H1 (cell line): ENCODE measurements around the gene FKBP5. TPM values are rescaled to one million over a fixed set of nuclear protein-coding genes. Genes with fewer than 3 reads are reported as not detected.
"Not testable (repeated sequence)": the region's sequence is repeated elsewhere in the genome, so short reads cannot be mapped to it uniquely, and the experiment has no call there.

Experiments used
- CTCF ChIA-PET: fragments of 300-600 bp; sonication (Branson Sonifier 250); formaldehyde crosslinking; loops from one replicate; lab custom pipeline; 2021; ENCODE audit not compliant: partially characterized antibody; lab: Charles Lee
- POLR2A ChIA-PET: fragments of 300-600 bp; sonication (Branson Sonifier 250); formaldehyde crosslinking; loops from one replicate; lab custom pipeline; 2021; ENCODE audit warnings: inconsistent platforms; ENCODE audit not compliant: partially characterized antibody; lab: Charles Lee
- DNase-seq, 2 experiments: peaks; one replicate each; pipeline versions ENCODE4 v3.0.0 to v3.0.0-alpha.2; 2010 to 2022; ENCODE audit warnings: low spot score in 2 of 2, low read depth in 1 of 2, mixed read lengths in 1 of 2
- FAIRE-seq: peaks from 2 replicates; lab custom pipeline; 2011; peaks lifted over from hg19 to GRCh38; lab: Jason Lieb, UNC
- H2AFZ ChIP-seq: 2 replicates; pipeline ENCODE4 v1.8.1; 2012; ENCODE audit warnings: low read length, inconsistent platforms
- H2AK5ac ChIP-seq: 2 replicates; pipeline ENCODE4 v1.6.1; 2013; ENCODE audit warnings: low read depth, low read length
- H2BK120ac ChIP-seq: replicated peaks from 2 replicates; pipeline ENCODE3; 2013; ENCODE audit warnings: low read depth, low read length, inconsistent platforms
- H2BK12ac ChIP-seq: 2 replicates; pipeline ENCODE4 v1.6.1; 2013; ENCODE audit warnings: low read depth, low read length
- H2BK15ac ChIP-seq: 2 replicates; pipeline ENCODE4 v1.6.1; 2013; ENCODE audit warnings: low read length
- H2BK20ac ChIP-seq: 2 replicates; pipeline ENCODE4 v1.6.1; 2013; ENCODE audit warnings: low read length
- H2BK5ac ChIP-seq: 2 replicates; pipeline ENCODE4 v1.6.1; 2013; ENCODE audit warnings: low read depth, low read length
- H3K14ac ChIP-seq: 2 replicates; pipeline ENCODE4 v1.6.1; 2013; ENCODE audit warnings: inconsistent platforms; ENCODE audit not compliant: insufficient read length
- H3K18ac ChIP-seq: 2 replicates; pipeline ENCODE4 v1.6.1; 2013; ENCODE audit warnings: low read length; ENCODE audit errors: extremely low read depth
- H3K23ac ChIP-seq: 2 replicates; pipeline ENCODE4 v1.6.1; 2013; ENCODE audit warnings: inconsistent platforms; ENCODE audit not compliant: insufficient read length
- H3K23me2 ChIP-seq: 2 replicates; pipeline ENCODE4 v1.6.1; 2013; ENCODE audit warnings: low read depth, low read length
- H3K27ac ChIP-seq: 2 replicates; pipeline ENCODE4 v1.6.1; 2011; ENCODE audit warnings: low read depth, low read length, inconsistent platforms
- H3K27me3 ChIP-seq, 4 experiments: replicated peaks in 1 of 4; 1 replicate in 1 of 4; 2 replicates in 3 of 4; pipeline versions ENCODE4 v1.6.1 to v1.8.1; 2011 to 2013; ENCODE audit warnings: low read length in 3 of 4, mild to moderate bottlenecking in 3 of 4, inconsistent platforms in 2 of 4, mixed read lengths in 2 of 4, moderate library complexity in 1 of 4; ENCODE audit not compliant: control insufficient read depth in 3 of 4, insufficient read depth in 3 of 4; ENCODE audit errors: extremely low read depth in 1 of 4
- H3K36me3 ChIP-seq, 4 experiments: 2 replicates each; pipeline versions ENCODE4 v1.6.1 to v1.8.1; 2011 to 2013; ENCODE audit warnings: mild to moderate bottlenecking in 4 of 4, low read length in 3 of 4, moderate library complexity in 2 of 4, control low read depth in 1 of 4, inconsistent platforms in 1 of 4; ENCODE audit not compliant: insufficient read depth in 4 of 4, control insufficient read depth in 2 of 4
- H3K4ac ChIP-seq: replicated peaks from 2 replicates; pipeline ENCODE3; 2013; ENCODE audit warnings: low read length, low read depth, mixed read lengths, inconsistent platforms; ENCODE audit not compliant: insufficient read length
- H3K4me1 ChIP-seq, 4 experiments: replicated peaks in 1 of 4; 1 replicate in 1 of 4; 2 replicates in 3 of 4; pipeline versions ENCODE4 v1.6.1 to v1.8.1; 2011 to 2013; ENCODE audit warnings: low read length in 3 of 4, inconsistent platforms in 2 of 4, mixed read lengths in 1 of 4; ENCODE audit not compliant: insufficient read depth in 4 of 4, control insufficient read depth in 3 of 4
- H3K4me2 ChIP-seq, 2 experiments: 2 replicates each; pipeline versions ENCODE4 v1.6.1 to v1.8.1; 2011 to 2013; ENCODE audit warnings: low read depth in 2 of 2, low read length in 2 of 2, control low read depth in 1 of 2, inconsistent platforms in 1 of 2, mild to moderate bottlenecking in 1 of 2; ENCODE audit not compliant: insufficient read depth in 1 of 2
- H3K4me3 ChIP-seq, 4 experiments: fragments of 200-600, 300-600 bp in 1 of 4; sonication (generic), shearing (Covaris generic), sonication (Bioruptor Twin) in 1 of 4; 2 replicates each; pipeline versions ENCODE4 v1.5.1 to v1.8.1; 2011 to 2016; ENCODE audit warnings: low read length in 4 of 4, low read depth in 3 of 4, control low read depth in 2 of 4, inconsistent platforms in 2 of 4, mild to moderate bottlenecking in 2 of 4, mixed read lengths in 1 of 4, moderate library complexity in 1 of 4; ENCODE audit not compliant: insufficient read depth in 2 of 4; ENCODE audit errors: extremely low read depth in 1 of 4
- H3K56ac ChIP-seq: replicated peaks from 2 replicates; pipeline ENCODE3; 2013; ENCODE audit warnings: low read depth, mild to moderate bottlenecking, mixed read lengths, low read length, inconsistent platforms; ENCODE audit not compliant: insufficient read length
- H3K79me1 ChIP-seq: 2 replicates; pipeline ENCODE4 v1.6.1; 2013; ENCODE audit warnings: low read depth, low read length, control low read depth
- H3K79me2 ChIP-seq, 2 experiments: 2 replicates each; pipeline versions ENCODE4 v1.6.1 to v1.8.1; 2012 to 2013; ENCODE audit warnings: low read length in 2 of 2, mild to moderate bottlenecking in 2 of 2, inconsistent platforms in 1 of 2; ENCODE audit not compliant: insufficient read depth in 2 of 2, control insufficient read depth in 1 of 2
- H3K9ac ChIP-seq, 4 experiments: replicated peaks in 1 of 4; 1 replicate in 1 of 4; 2 replicates in 3 of 4; pipeline versions ENCODE4 v1.6.1 to v1.8.1; 2011 to 2013; ENCODE audit warnings: low read depth in 3 of 4, low read length in 3 of 4, control low read depth in 2 of 4, mild to moderate bottlenecking in 2 of 4, moderate library complexity in 2 of 4, inconsistent platforms in 1 of 4; ENCODE audit errors: extremely low read depth in 1 of 4
- H3K9me3 ChIP-seq, 2 experiments: 2 replicates each; pipeline versions ENCODE4 v1.6.1 to v1.8.1; 2012 to 2013; ENCODE audit warnings: mild to moderate bottlenecking in 2 of 2, moderate library complexity in 2 of 2, control low read depth in 1 of 2, inconsistent platforms in 1 of 2, low read depth in 1 of 2, low read length in 1 of 2, mixed read lengths in 1 of 2; ENCODE audit not compliant: insufficient read depth in 2 of 2
- H4K20me1 ChIP-seq, 2 experiments: replicated peaks in 1 of 2; 2 replicates each; pipeline versions ENCODE3 to v1.8.1; 2011 to 2013; ENCODE audit warnings: inconsistent platforms in 2 of 2, low read length in 2 of 2, mild to moderate bottlenecking in 1 of 2; ENCODE audit not compliant: insufficient read depth in 2 of 2, control insufficient read depth in 1 of 2
- H4K5ac ChIP-seq: 2 replicates; pipeline ENCODE4 v1.6.1; 2013; ENCODE audit warnings: low read length, low read depth, mixed read lengths, inconsistent platforms; ENCODE audit not compliant: insufficient read length
- H4K8ac ChIP-seq: 2 replicates; pipeline ENCODE4 v1.8.0; 2013; ENCODE audit warnings: mild to moderate bottlenecking, moderate library complexity, low read length, inconsistent platforms; ENCODE audit not compliant: insufficient read depth; ENCODE audit errors: extremely low read depth
- H4K91ac ChIP-seq: replicated peaks from 2 replicates; pipeline ENCODE3; 2013; ENCODE audit warnings: low read length, mixed read lengths, inconsistent platforms; ENCODE audit not compliant: insufficient read length
- RBBP5 ChIP-seq: IDR thresholded peaks from 2 replicates; pipeline ENCODE4 v1.7.1; 2012; ENCODE audit warnings: low read depth, mild to moderate bottlenecking, inconsistent platforms, low read length, moderate library complexity, borderline replicate concordance
- RFX5 ChIP-seq: IDR thresholded peaks from 2 replicates; pipeline ENCODE4 v1.6.1; 2011; ENCODE audit warnings: low read depth, low read length, improper control_type of control experiment, borderline replicate concordance
- SIN3A ChIP-seq, 2 experiments: IDR thresholded peaks in 1 of 2; conservative IDR thresholded peaks in 1 of 2; 2 replicates each; pipeline ENCODE4 v1.6.1; 2011 to 2012; ENCODE audit warnings: low read length in 2 of 2, improper control_type of control experiment in 1 of 2, low read depth in 1 of 2, mild to moderate bottlenecking in 1 of 2
- SIRT6 ChIP-seq: IDR thresholded peaks from one replicate; pipeline ENCODE4 v1.7.1; 2012; ENCODE audit warnings: low read length, inconsistent platforms
- WGBS, 2 experiments: shearing (Covaris generic) in 1 of 2; methylation state at CpG; one replicate each; pipeline versions ENCODE4 v1.1.6 to v1.1.7; 2013 to 2015; ENCODE audit warnings: low lambda C conversion rate in 2 of 2, mixed read lengths in 2 of 2, inconsistent platforms in 1 of 2, low coverage in 1 of 2, missing lambda C conversion rate in 1 of 2; ENCODE audit not compliant: insufficient replicate concordance in 2 of 2, insufficient coverage in 1 of 2, insufficient read length in 1 of 2; ENCODE audit errors: extremely low coverage in 1 of 2, missing lambda C conversion rate in 1 of 2; 5-methylcytosine and 5-hydroxymethylcytosine counted together
- polyA plus RNA-seq, 7 experiments: library from polyadenylated mRNA; depleted of rRNA in 3 of 7; stranded (reverse) in 5 of 7; unstranded in 2 of 7; fragments of >200 nt in 5 of 7; fragments of 200-250 nt in 2 of 7; gene quantifications; 1 replicate in 5 of 7; 2 replicates in 1 of 7; 4 replicates in 1 of 7; pipeline versions ENCODE4 v1.2.1 to v1.2.3, GENCODE V29; 2011 to 2013; ENCODE audit warnings: missing spikeins in 2 of 7, mixed read lengths in 2 of 7
- total RNA-seq: library from RNA; stranded (reverse); fragmentation: NEBNext Ultra II Directional; extraction: Animal tissue kit (Norgen Biotek cat#: 25700); gene quantifications from 2 replicates; pipeline ENCODE4 v1.2.1, GENCODE V29; 2021

The FKBP5 gene
- total and polyA plus RNA-seq, 2 of the 8 experiments (the other 6 are each of a cell fraction or from before 2014, with no cell fraction given) = 14.3 to 40.4 TPM

DNA sequence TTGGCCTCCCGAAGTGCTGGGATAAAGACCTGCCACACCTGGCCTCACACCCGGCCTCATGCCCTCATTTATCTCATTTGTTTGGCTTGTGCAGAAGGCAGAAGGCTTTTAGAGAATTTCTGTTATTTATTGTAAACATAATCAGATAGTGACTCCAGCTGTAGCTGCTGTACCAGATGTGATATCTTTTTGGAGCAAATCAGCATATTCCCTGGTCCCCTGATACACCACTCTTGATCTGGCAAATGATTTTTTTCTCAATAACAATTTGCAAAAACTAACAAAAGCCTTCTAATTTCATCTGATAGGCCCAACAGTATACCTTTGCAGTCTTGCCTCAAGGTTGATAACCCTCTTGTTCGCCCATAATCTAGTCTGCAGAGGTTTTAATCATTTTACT lies 149.5 kb downstream of the FKBP5 start (continued):
- TF ChIP-seq SIN3A (conservative IDR thresholded peaks at IDR 0.05 in 1 of 2, IDR thresholded peaks at IDR 0.05 in 1 of 2; ENCODE audit: low read depth in 1 of 2, low read length in 2 of 2) (no peak), RBBP5 (no peak), RFX5 (no peak), SIRT6 (no peak)

DNA sequence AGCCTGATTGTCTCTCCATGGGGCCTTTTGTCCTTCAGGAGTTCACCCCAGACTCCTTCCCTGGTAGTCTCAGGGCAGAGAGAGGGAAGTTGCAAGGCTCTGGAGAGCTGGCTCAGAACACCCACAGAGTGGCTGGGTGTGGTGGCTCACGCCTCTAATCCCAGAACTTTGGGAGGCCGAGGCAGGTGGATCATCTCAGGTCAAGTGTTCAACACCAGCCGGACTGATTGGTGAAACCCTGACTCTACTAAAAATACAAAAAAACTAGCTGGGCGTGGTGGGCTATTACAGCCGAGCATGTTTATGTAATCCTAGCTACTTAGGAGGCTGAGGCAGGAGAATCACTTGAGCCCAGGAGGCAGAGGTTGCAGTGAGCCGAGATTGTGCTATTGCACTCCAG lies 152.9 kb downstream of the FKBP5 start:
- not testable (repeated sequence) for H3K79me2 ChIP-seq, H4K8ac ChIP-seq, H3K4ac ChIP-seq, H3K56ac ChIP-seq, H3K18ac ChIP-seq, DNase-seq, H3K79me1 ChIP-seq, H4K5ac ChIP-seq, H2BK20ac ChIP-seq, H2AK5ac ChIP-seq, H3K27me3 ChIP-seq, FAIRE-seq, H2BK15ac ChIP-seq, H3K14ac ChIP-seq, H2BK120ac ChIP-seq, H2BK5ac ChIP-seq, H4K20me1 ChIP-seq, H3K4me3 ChIP-seq, H3K9ac ChIP-seq, H3K4me2 ChIP-seq, H3K23me2 ChIP-seq, H3K9me3 ChIP-seq, H3K4me1 ChIP-seq, H3K27ac ChIP-seq, H3K36me3 ChIP-seq, H4K91ac ChIP-seq, H3K23ac ChIP-seq, H2BK12ac ChIP-seq
- H2AFZ ChIP-seq = 0 out of 2 replicates have a peak overlapping the region, but pooled peaks have one; percentile 9
- CTCF ChIA-PET = interaction anchor here (0.6 to 32.2 kb wide), 9 partner anchors 7 to 200 kb away, joined by 3 to 521 read pairs (median 5); no protein-coding TSS in a partner anchor
- 90% methylated on average over 6 of the region's 6 CpGs; no CpG with 5 or more reads in 1 of the 2 experiments for WGBS, 2 experiments
- POLR2A ChIA-PET = interaction anchor here (0.6 to 2.0 kb wide), 7 partner anchors 9 to 64 kb away, joined by 3 to 7 read pairs (median 4); partner anchors contain the start of gene TEAD3
